Osteoblast (primary cell): ENCODE data around the gene SHCBP1. TPM values are rescaled to one million over a fixed set of nuclear protein-coding genes. Genes with fewer than 3 reads are reported as not detected.

Experiments used
- DNase-seq: peaks from one replicate; pipeline ENCODE4 v3.0.0; 2011; ENCODE audit warnings: low spot score, mixed read lengths; ENCODE audit not compliant: insufficient read length; ENCODE audit errors: missing footprints
- H2AFZ ChIP-seq: 2 replicates; pipeline ENCODE4 v1.6.0; 2011; ENCODE audit warnings: mild to moderate bottlenecking, low read length
- H3K27ac ChIP-seq: 2 replicates; pipeline ENCODE4 v1.5.1; 2011; ENCODE audit warnings: mild to moderate bottlenecking, low read depth, low read length, moderate library complexity
- H3K27me3 ChIP-seq: 2 replicates; pipeline ENCODE4 v1.6.0; 2012; ENCODE audit warnings: mild to moderate bottlenecking, control low read depth, inconsistent platforms, low read length, moderate library complexity; ENCODE audit not compliant: insufficient read depth
- H3K36me3 ChIP-seq: 2 replicates; pipeline ENCODE4 v1.5.1; 2011; ENCODE audit warnings: mild to moderate bottlenecking, low read length, control low read depth, moderate library complexity; ENCODE audit not compliant: insufficient read depth
- H3K4me1 ChIP-seq: 2 replicates; pipeline ENCODE4 v1.5.1; 2011; ENCODE audit warnings: mild to moderate bottlenecking, low read length, control low read depth, moderate library complexity; ENCODE audit not compliant: insufficient read depth
- H3K4me2 ChIP-seq: 2 replicates; pipeline ENCODE4 v1.6.0; 2011; ENCODE audit warnings: mild to moderate bottlenecking, low read length; ENCODE audit not compliant: insufficient read depth
- H3K4me3 ChIP-seq: fragments of 200-600 bp; sonication (generic); 3 replicates; pipeline ENCODE4 v1.5.1; 2012; ENCODE audit warnings: mild to moderate bottlenecking, low read length, inconsistent platforms; ENCODE audit not compliant: insufficient read depth
- H3K79me2 ChIP-seq: 2 replicates; pipeline ENCODE4 v1.6.0; 2012; ENCODE audit warnings: mild to moderate bottlenecking, low read length, control low read depth, inconsistent platforms; ENCODE audit not compliant: insufficient read depth
- H3K9me3 ChIP-seq: 2 replicates; pipeline ENCODE4 v1.5.1; 2011; ENCODE audit warnings: low read depth, low read length, control low read depth
- H4K20me1 ChIP-seq: 2 replicates; pipeline ENCODE4 v1.6.0; 2012; ENCODE audit warnings: mild to moderate bottlenecking, low read length, control low read depth; ENCODE audit not compliant: insufficient read depth
- CTCF ChIP-seq: IDR thresholded peaks from 2 replicates; pipeline ENCODE4 v1.5.1; 2011; ENCODE audit warnings: mild to moderate bottlenecking, low read depth, low read length, moderate library complexity; ENCODE audit errors: extremely low read depth
- total RNA-seq: library from RNA; depleted of rRNA; stranded (reverse); fragments of >200 nt; gene quantifications from 2 replicates; pipeline ENCODE4 v1.2.3, GENCODE V29; 2012

SHCBP1 gene
- total RNA-seq, 1 donor = 1.8 TPM

- Histone ChIP-seq H3K4me1 (no peaks in the 10 kb centered on the region), H3K9me3 (no peaks in the 10 kb centered on the region), H3K36me3 (peaks cover 9% of the 10 kb centered on the region), H3K4me3 (no peak overlapping the region), H4K20me1 (no peaks in the 10 kb centered on the region), H3K27ac (no peak overlapping the region), H2AFZ (no peak overlapping the region), H3K4me2 (no peak overlapping the region), H3K27me3 (no peaks in the 10 kb centered on the region), H3K79me2 (peaks cover 18% of the 10 kb centered on the region)
- DNase-seq = no peak
- no peak for TF ChIP-seq CTCF
Measured at GRCh38 chr16:46582313-46582712, 38.9 kb downstream of the SHCBP1 start.

DNA sequence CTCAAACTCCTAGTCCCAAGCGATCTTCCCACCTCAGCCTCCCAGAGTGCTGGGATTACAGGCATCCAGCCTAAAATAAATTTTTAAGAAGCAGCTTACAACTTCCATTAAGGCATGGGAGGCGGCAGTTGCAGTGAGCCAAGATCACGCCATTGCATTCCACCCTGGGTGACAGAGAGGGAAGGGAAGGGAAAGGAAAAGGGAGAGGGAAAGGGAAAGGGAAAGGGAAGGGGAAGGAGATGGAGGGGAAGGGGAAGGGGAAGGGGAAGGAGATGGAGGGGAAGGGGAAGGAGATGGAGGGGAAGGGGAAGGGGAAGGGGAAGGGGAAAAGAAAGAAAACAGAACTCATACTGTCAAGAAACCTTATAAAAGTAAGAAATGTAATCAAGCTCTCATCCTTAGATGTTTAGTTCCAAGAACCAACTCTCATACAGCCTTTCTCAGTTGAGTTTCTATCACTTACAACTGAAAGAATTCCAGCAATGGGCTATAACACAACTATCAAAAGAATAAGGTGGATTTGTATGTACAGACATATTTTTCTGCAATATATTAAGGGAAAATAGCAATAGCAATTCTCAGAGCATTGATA lies 43.1 kb downstream of the SHCBP1 start:
- no peaks in the 10 kb centered on the region for H3K27me3 ChIP-seq
- no peak overlapping the region for H2AFZ ChIP-seq
- no peak for DNase-seq
- no peak overlapping the region for H3K4me2 ChIP-seq
- no peak overlapping the region for H3K27ac ChIP-seq
- H3K9me3 ChIP-seq = no peaks in the 10 kb centered on the region
- H3K4me3 ChIP-seq = no peak overlapping the region
- H3K36me3 ChIP-seq = peaks cover 9% of the 10 kb centered on the region
- peaks cover 5% of the 10 kb centered on the region for H3K4me1 ChIP-seq
- H3K79me2 ChIP-seq = no peaks in the 10 kb centered on the region
- no peak for TF ChIP-seq CTCF
- no peaks in the 10 kb centered on the region for H4K20me1 ChIP-seq

GRCh38 chr16:46573834-46574159 lies 47.4 kb downstream of the SHCBP1 start:
- H3K4me2 ChIP-seq = peak overlapping the region; percentile 71
- no peak overlapping the region for H3K27ac ChIP-seq
- no peaks in the 10 kb centered on the region for H3K36me3 ChIP-seq
- H3K79me2 ChIP-seq = no peaks in the 10 kb centered on the region
- H3K4me3 ChIP-seq = peak overlapping the region; percentile 56
- no peaks in the 10 kb centered on the region for H3K9me3 ChIP-seq
- no peaks in the 10 kb centered on the region for H3K27me3 ChIP-seq
- DNase-seq = no peak
- peak overlapping the region; percentile 87 for H2AFZ ChIP-seq
- H3K4me1 ChIP-seq = peaks cover 5% of the 10 kb centered on the region
- no peaks in the 10 kb centered on the region for H4K20me1 ChIP-seq
- no peak for TF ChIP-seq CTCF

GRCh38 chr16:46573008-46573833 lies 48.0 kb downstream of the SHCBP1 start:
- H3K27me3 ChIP-seq = no peaks in the 10 kb centered on the region
- TF ChIP-seq CTCF = no peak
- no peaks in the 10 kb centered on the region for H3K9me3 ChIP-seq
- H3K27ac ChIP-seq = no peak overlapping the region
- H3K4me3 ChIP-seq = peak overlapping the region; percentile 56
- H3K36me3 ChIP-seq = no peaks in the 10 kb centered on the region
- peak overlapping the region; percentile 87 for H2AFZ ChIP-seq
- no peaks in the 10 kb centered on the region for H3K79me2 ChIP-seq
- H3K4me1 ChIP-seq = peaks cover 5% of the 10 kb centered on the region
- peak overlapping the region; percentile 71 for H3K4me2 ChIP-seq
- H4K20me1 ChIP-seq = no peaks in the 10 kb centered on the region
- peak; percentile 78 for DNase-seq
